HEK293 (cell line): ENCODE measurements around the gene STAT5B.

Experiments
- CTCF ChIA-PET: fragments of 350-600 bp; formaldehyde crosslinking; extraction: SDS; loops from one replicate; lab custom pipeline; 2021; ENCODE audit warnings: antibody characterized with exemption; lab: Yijun Ruan, JAX
- POLR2A ChIA-PET: fragments of 300-600 bp; formaldehyde crosslinking; extraction: SDS; loops from one replicate; lab custom pipeline; 2020; ENCODE audit warnings: antibody characterized with exemption, inconsistent platforms; lab: Yijun Ruan, JAX
- H3K27ac ChIP-seq: fragments of 200-500 bp; sonication (Bioruptor generic); 2 replicates; pipeline ENCODE4 v1.5.1; 2014; ENCODE audit warnings: low read depth, low read length, control low read depth, inconsistent platforms; ENCODE audit errors: extremely low read depth
- H3K36me3 ChIP-seq, 2 experiments: fragments of 200-500 bp in 1 of 2; sonication (Bioruptor generic) in 1 of 2; 1 replicate in 1 of 2; 2 replicates in 1 of 2; pipeline ENCODE4 v1.5.1; 2014 to 2017; ENCODE audit warnings: inconsistent platforms in 2 of 2, low read length in 2 of 2; ENCODE audit not compliant: control insufficient read depth in 2 of 2, insufficient read depth in 1 of 2
- H3K4me1 ChIP-seq: fragments of 200-500 bp; sonication (Bioruptor generic); 2 replicates; pipeline ENCODE4 v1.5.1; 2014; ENCODE audit warnings: mild to moderate bottlenecking, low read length, inconsistent platforms; ENCODE audit not compliant: control insufficient read depth, insufficient read depth
- H3K4me3 ChIP-seq: 2 replicates; pipeline ENCODE4 v1.5.1; 2011; ENCODE audit warnings: low read depth, mild to moderate bottlenecking, control low read depth, low read length, moderate library complexity
- H3K9me3 ChIP-seq: fragments of 200-500 bp; sonication (Bioruptor generic); 2 replicates; pipeline ENCODE4 v1.5.1; 2014; ENCODE audit warnings: low read depth, low read length, inconsistent platforms; ENCODE audit not compliant: control insufficient read depth, insufficient read depth
- BCL11A ChIP-seq: fragments of 450-650 bp; formaldehyde crosslinking; IDR thresholded peaks from 2 replicates; pipeline ENCODE4 v1.5.1; 2016; ENCODE audit warnings: low read depth, missing biosample characterization, missing genetic modification characterization
- HOXD13 ChIP-seq: sonication (generic); formaldehyde crosslinking; IDR thresholded peaks from 2 replicates; pipeline ENCODE4 v1.8.0; 2022; ENCODE audit warnings: missing genetic modification reagents, borderline replicate concordance
- REST ChIP-seq: fragments of 450-650 bp; formaldehyde crosslinking; IDR thresholded peaks from 2 replicates; pipeline ENCODE4 v1.5.1; 2016; ENCODE audit warnings: missing biosample characterization, missing genetic modification characterization
- SCRT2 ChIP-seq: fragments of 450-650 bp; formaldehyde crosslinking; IDR thresholded peaks from 2 replicates; pipeline ENCODE4 v1.5.1; 2016; ENCODE audit warnings: missing biosample characterization, missing genetic modification characterization
- TRIM28 ChIP-seq: IDR thresholded peaks from 2 replicates; pipeline ENCODE4 v1.6.1; 2011; ENCODE audit warnings: low read length, control low read depth, borderline replicate concordance
- ZBTB26 ChIP-seq: fragments of 450-650 bp; formaldehyde crosslinking; optimal IDR thresholded peaks from 2 replicates; pipeline ENCODE3; 2016; ENCODE audit warnings: missing biosample characterization, mild to moderate bottlenecking, missing genetic modification characterization
- ZBTB48 ChIP-seq: fragments of 450-650 bp; formaldehyde crosslinking; IDR thresholded peaks from 2 replicates; pipeline ENCODE4 v1.5.1; 2016; ENCODE audit warnings: missing biosample characterization, missing genetic modification characterization
- ZNF23 ChIP-seq: fragments of 450-650 bp; formaldehyde crosslinking; IDR thresholded peaks from 2 replicates; pipeline ENCODE4 v1.5.1; 2016; ENCODE audit warnings: missing biosample characterization, missing genetic modification characterization, borderline replicate concordance
- ZNF324 ChIP-seq: fragments of 450-650 bp; formaldehyde crosslinking; IDR thresholded peaks from 2 replicates; pipeline ENCODE4 v1.5.1; 2016; ENCODE audit warnings: missing biosample characterization, missing genetic modification characterization
- ZNF350 ChIP-seq: fragments of 450-650 bp; formaldehyde crosslinking; IDR thresholded peaks from 2 replicates; pipeline ENCODE4 v1.5.0; 2017; ENCODE audit warnings: missing biosample characterization, mild to moderate bottlenecking, missing genetic modification characterization
- ZNF366 ChIP-seq: fragments of 450-650 bp; formaldehyde crosslinking; conservative IDR thresholded peaks from 2 replicates; pipeline ENCODE4 v1.5.1; 2016; ENCODE audit warnings: missing biosample characterization, missing genetic modification characterization
- ZNF404 ChIP-seq: fragments of 450-650 bp; formaldehyde crosslinking; IDR thresholded peaks from 2 replicates; pipeline ENCODE4 v1.5.1; 2017; ENCODE audit warnings: missing biosample characterization, missing genetic modification characterization
- ZNF473 ChIP-seq: fragments of 450-650 bp; formaldehyde crosslinking; IDR thresholded peaks from 2 replicates; pipeline ENCODE4 v1.5.1; 2017; ENCODE audit warnings: missing biosample characterization, missing genetic modification characterization
- ZNF555 ChIP-seq: fragments of 450-650 bp; formaldehyde crosslinking; conservative IDR thresholded peaks from 2 replicates; pipeline ENCODE4 v1.5.1; 2017; ENCODE audit warnings: missing biosample characterization, mild to moderate bottlenecking, missing genetic modification characterization, inconsistent platforms
- ZNF561 ChIP-seq: fragments of 450-650 bp; IDR thresholded peaks from 2 replicates; pipeline ENCODE4 v1.5.1; 2018; ENCODE audit warnings: missing biosample characterization, missing genetic modification characterization, borderline replicate concordance
- ZNF585B ChIP-seq: fragments of 450-650 bp; formaldehyde crosslinking; IDR thresholded peaks from 2 replicates; pipeline ENCODE4 v1.5.1; 2016; ENCODE audit warnings: missing biosample characterization, missing genetic modification characterization
- ZNF610 ChIP-seq: fragments of 450-650 bp; formaldehyde crosslinking; IDR thresholded peaks from 2 replicates; pipeline ENCODE4 v1.5.1; 2016; ENCODE audit warnings: missing biosample characterization, missing genetic modification characterization, borderline replicate concordance
- ZNF639 ChIP-seq: fragments of 450-650 bp; formaldehyde crosslinking; IDR thresholded peaks from 2 replicates; pipeline ENCODE4 v1.5.1; 2016; ENCODE audit warnings: missing biosample characterization, missing genetic modification characterization
- ZNF660 ChIP-seq: fragments of 450-650 bp; IDR thresholded peaks from 2 replicates; pipeline ENCODE4 v1.5.1; 2018; ENCODE audit warnings: missing biosample characterization, mild to moderate bottlenecking, missing genetic modification characterization
- ZSCAN30 ChIP-seq: fragments of 450-650 bp; IDR thresholded peaks from 2 replicates; pipeline ENCODE4 v1.5.1; 2018; ENCODE audit warnings: missing biosample characterization, mild to moderate bottlenecking, missing genetic modification characterization, moderate library complexity

Gene STAT5B

GRCh38 chr17:42273474-42274252 is 2.5 kb downstream of the STAT5B start:
- CTCF ChIA-PET: interaction anchor here (0.5 to 3.1 kb wide), 6 partner anchors 16 to 158 kb away, joined by 3 to 9 read pairs (median 5); no protein-coding TSS in a partner anchor
- no peaks in the 10 kb centered on the region for H3K36me3 ChIP-seq
- no peak overlapping the region for H3K4me3 ChIP-seq
- H3K4me1 ChIP-seq: peaks cover 44% of the 10 kb centered on the region
- TF ChIP-seq ZNF366 (tag by site-specific recombination) (0 out of 2 replicates have a peak, but pooled peaks have one; percentile 14), SCRT2 (tag by site-specific recombination) (peak; percentile 65), ZNF404 (tag by site-specific recombination) (no peak)
- TF ChIP-seq, all 188 proteins: peak for 2
- POLR2A ChIA-PET: interaction anchor here (0.6 kb wide), 1 partner anchor 8 kb away, joined by 5 read pairs; no protein-coding TSS in a partner anchor
- no peak overlapping the region for H3K27ac ChIP-seq
- H3K9me3 ChIP-seq: no peaks in the 10 kb centered on the region

- no peaks in the 10 kb centered on the region for H3K9me3 ChIP-seq
- no peak overlapping the region for H3K27ac ChIP-seq
- ChIA-PET CTCF (interaction anchor here (0.7 to 3.1 kb wide), 2 partner anchors 34 to 50 kb away, joined by 3 to 9 read pairs; no protein-coding TSS in a partner anchor), POLR2A (no interaction called here)
- H3K4me1 ChIP-seq: peaks cover 46% of the 10 kb centered on the region
- TF ChIP-seq ZBTB48 (tag by site-specific recombination): no peak
- TF ChIP-seq BCL11A: no peak
- no peak for TF ChIP-seq TRIM28
- TF ChIP-seq ZNF660 (tag by site-specific recombination): 0 out of 2 replicates have a peak, but pooled peaks have one; percentile 3
- no peaks in the 10 kb centered on the region for H3K36me3 ChIP-seq
- no peak overlapping the region for H3K4me3 ChIP-seq
Observed at GRCh38 chr17:42272162-42272907, 3.9 kb downstream of the STAT5B start.

GRCh38 chr17:42271779-42272035 is 4.5 kb downstream of the STAT5B start:
- Histone ChIP-seq H3K27ac (no peak overlapping the region), H3K4me1 (peaks cover 49% of the 10 kb centered on the region), H3K9me3 (no peaks in the 10 kb centered on the region), H3K4me3 (no peak overlapping the region), H3K36me3 (no peaks in the 10 kb centered on the region)
- no peak for TF ChIP-seq ZNF350
- TF ChIP-seq ZSCAN30: no peak
- TF ChIP-seq ZNF324 (tag by site-specific recombination): no peak
- no peak for TF ChIP-seq ZNF555 (tag by site-specific recombination)
- TF ChIP-seq ZBTB26: no peak
- no peak for TF ChIP-seq ZNF23 (tag by site-specific recombination)
- no peak for TF ChIP-seq ZNF561 (tag by site-specific recombination)
- TF ChIP-seq REST (tag by site-specific recombination): no peak
- TF ChIP-seq ZNF639 (tag by site-specific recombination): no peak
- TF ChIP-seq TRIM28: no peak
- no peak for TF ChIP-seq HOXD13 (CRISPR knock-in tag)
- TF ChIP-seq ZNF473 (tag by site-specific recombination): no peak
- TF ChIP-seq ZNF585B (tag by site-specific recombination): no peak
- no peak for TF ChIP-seq ZNF610 (tag by site-specific recombination)
- ChIA-PET CTCF (interaction anchor here (3.1 kb wide), 1 partner anchor 49 kb away, joined by 9 read pairs; no protein-coding TSS in a partner anchor), POLR2A (no interaction called here)
